ENCODE data around the gene FGF22.
"Not testable (repeated sequence)": the region's sequence is repeated elsewhere in the genome, so short reads cannot be mapped to it uniquely, and the experiment has no call there.

The FGF22 gene

DNA sequence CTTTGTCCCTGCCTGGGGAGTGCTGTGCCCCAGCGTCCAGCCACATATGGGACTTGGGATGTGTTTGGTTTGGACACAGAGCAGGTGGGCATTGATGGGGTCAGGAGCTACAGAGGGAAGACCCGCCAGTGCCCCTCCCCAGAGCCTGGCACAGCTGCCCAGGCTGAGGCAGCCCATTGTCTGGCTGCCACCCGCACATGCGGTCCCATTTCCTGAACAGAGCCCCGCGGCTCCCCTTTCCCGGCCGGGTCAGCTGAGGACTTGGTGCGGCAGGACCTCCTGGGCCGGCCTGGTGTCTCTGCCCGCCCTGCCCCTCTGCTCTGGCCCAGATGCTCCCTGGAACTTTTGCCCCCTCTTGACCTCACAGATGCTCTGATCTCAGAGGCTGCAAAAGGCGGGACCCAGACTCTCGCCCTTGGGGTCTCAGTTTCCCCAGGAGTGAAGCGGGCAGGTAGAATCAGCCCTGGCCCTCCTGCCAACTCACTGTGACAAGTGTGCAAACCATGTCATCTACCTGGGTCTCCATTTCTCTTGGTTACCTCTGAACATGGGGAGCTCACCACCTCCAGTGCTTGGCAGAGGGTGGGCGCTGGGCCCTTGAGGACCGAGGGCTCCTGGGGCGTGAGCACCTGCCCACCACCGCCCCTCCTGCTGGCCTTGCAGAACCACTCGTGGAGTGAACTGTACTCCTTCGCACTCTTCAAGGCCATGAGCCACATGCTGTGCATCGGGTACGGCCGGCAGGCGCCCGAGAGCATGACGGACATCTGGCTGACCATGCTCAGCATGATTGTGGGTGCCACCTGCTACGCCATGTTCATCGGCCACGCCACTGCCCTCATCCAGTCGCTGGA lies 32.2 kb upstream of the FGF22 start:
- in situ Hi-C loops (cut with MboI; ENCODE audit: low sequenced_read_pairs), result no loop called here

DNA sequence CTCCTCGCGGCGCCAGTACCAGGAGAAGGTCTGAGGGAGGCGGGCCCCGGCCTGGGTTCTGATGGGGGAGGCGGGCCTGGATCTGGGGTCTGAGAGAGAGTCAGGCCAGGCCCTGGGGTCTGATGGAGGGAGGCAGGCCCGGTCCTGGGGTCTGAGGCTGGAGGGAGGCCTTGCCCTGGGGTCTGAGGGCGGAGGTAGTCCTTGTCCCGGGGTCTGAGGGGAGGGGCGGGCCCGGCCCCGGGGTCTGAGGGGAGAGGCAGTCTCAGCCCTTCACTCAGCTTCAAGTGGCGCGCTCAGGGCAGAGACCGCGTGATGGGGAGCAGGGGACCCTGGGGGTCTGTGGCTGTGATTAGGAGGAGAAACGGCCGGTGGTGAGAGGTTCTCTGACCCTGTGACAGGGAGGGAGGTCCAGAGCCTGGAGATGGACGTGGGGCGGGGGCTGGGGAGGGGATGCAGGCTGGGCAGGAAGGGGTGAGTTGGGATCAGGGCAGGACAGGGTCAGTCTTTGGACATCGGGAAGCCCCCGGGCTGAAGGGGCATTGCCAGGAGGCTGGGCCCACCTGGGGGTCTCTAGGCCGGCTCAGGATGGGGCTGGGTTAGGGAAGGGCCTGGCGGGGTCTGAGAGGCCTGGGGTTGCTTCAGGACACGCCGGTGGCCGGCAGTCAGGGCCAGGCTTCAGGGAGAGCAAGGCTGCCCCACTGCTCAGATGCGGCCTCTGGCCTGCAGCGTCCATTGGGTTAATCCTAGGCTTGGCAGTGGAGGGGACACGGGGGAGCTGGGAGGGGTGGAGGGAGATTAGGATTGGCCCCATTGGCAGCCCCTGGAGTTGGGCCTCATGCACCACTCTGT lies 31.3 kb upstream of the FGF22 start:
- in situ Hi-C loops (cut with MboI; ENCODE audit: low sequenced_read_pairs), result no loop called here

DNA sequence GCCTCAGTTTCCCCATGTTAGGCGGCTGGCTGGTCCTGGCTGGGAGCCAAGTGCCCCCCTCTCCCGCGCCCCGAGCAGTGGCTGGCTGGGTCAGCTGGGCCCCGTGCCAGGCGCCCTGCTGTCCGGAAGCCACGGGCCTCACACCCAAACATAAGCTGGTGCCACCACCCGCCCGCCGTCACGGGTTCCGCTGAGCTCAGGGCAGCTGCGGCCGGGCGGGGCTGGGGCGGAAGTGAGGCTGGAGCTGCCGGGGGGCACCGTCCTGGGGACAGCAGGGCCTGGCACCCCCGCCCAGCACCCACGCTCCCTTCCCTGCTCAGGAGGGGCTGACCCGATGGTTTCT lies 30.7 kb upstream of the FGF22 start:
- in situ Hi-C loops (cut with MboI; ENCODE audit: low sequenced_read_pairs), result no loop called here

DNA sequence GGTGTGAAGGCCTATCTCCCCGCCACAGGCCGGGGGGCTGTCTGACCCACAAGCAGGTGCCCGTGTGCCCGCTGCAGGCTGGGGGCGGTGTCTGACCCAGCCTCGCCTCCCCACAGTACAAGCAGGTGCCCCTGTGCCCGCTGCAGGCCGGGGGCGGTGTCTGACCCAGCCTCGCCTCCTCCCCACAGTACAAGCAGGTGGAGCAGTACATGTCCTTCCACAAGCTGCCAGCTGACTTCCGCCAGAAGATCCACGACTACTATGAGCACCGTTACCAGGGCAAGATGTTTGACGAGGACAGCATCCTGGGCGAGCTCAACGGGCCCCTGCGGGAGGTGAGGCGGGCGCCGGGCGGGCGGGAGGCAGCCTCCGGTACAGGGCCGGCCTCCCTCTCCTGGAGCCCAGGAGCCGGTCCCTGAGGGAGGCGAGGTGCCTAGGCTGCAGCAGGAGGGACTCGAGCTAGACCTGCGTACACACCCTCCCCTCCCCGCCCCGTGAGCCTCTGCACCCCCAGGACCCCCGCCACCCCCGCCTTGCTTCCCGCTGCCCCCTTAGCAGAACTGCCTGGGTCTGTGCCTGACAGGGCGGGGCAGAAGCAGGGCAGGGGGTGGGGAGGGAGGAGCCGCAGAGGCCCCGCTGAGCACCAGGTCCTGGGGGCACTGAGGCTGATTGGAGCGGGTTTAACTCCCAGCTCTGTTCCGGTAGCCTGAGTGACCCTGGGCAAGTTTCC lies 29.4 kb upstream of the FGF22 start:
- in situ Hi-C loops (cut with MboI; ENCODE audit: low sequenced_read_pairs), result no loop called here

DNA sequence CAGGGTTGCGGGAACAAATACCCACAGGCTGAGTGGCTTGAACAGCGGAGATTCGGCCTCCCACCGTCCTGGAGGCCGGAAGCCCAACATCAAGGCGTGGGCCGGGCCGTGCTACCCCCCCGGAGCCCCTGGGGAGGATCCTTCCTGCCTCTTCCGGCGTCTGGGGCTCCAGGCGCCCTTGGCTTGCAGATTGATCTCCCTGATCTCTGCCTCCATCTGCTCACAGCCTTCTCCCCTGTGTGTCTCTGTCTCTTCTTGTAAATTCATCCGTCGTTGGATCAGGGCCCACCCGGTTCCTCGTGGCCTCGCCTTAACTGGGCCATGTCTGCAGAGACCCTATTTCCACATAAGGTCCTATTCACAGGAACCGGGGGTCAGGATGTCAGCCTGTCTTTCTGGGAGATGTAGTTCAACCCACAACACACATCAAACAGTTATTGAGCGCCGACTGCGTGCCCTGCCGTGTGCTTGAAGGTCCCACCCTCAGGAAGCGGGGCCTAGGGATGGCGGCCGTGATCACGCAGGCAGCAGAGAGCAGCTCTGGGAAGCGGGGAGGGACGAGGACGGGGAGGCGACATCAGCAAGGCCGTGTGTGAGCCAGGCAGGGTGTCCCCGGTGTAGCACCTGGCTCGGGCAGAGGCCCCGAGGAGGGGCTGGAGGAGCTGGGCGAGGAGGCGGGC lies 28.7 kb upstream of the FGF22 start:
- in situ Hi-C loops (cut with MboI; ENCODE audit: low sequenced_read_pairs), result no loop called here

DNA sequence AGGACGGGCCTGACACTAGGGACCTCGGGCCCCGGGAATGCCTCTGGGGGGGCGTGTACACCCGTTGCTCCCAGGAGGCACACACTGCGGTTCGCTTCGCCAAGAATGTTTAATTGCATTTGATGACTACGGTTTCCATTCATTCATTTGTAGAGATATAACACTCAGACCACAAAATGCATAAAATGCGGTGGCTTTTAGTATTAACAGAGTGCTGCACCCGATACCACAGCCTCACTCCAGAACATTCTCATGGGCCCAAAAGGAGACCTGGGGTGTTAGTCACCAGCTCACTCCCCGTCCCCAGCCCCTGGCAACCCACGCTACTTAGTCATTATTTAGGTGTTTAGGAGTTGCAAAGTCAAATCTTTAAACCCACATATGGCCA lies 28.2 kb upstream of the FGF22 start:
- in situ Hi-C loops (cut with MboI; ENCODE audit: low sequenced_read_pairs), result no loop called here

DNA sequence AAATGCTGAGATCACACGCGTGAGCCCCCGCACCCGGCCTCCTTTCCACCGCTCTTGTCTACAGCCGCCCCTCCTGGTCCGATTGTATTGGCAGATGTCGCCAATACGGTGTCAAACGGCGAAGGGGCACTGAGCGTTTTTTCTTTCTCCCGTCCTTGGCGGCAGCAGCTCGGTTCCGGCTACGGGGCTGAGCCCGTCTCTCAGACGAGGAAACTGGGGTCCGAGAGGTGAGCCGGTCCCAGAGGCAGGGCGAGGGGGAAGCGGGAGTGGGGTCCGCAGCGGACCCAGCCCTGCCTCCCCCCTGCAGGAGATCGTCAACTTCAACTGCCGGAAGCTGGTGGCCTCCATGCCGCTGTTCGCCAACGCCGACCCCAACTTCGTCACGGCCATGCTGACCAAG lies 26.7 kb upstream of the FGF22 start:
- in situ Hi-C loops (cut with MboI; ENCODE audit: low sequenced_read_pairs), result no loop called here

DNA sequence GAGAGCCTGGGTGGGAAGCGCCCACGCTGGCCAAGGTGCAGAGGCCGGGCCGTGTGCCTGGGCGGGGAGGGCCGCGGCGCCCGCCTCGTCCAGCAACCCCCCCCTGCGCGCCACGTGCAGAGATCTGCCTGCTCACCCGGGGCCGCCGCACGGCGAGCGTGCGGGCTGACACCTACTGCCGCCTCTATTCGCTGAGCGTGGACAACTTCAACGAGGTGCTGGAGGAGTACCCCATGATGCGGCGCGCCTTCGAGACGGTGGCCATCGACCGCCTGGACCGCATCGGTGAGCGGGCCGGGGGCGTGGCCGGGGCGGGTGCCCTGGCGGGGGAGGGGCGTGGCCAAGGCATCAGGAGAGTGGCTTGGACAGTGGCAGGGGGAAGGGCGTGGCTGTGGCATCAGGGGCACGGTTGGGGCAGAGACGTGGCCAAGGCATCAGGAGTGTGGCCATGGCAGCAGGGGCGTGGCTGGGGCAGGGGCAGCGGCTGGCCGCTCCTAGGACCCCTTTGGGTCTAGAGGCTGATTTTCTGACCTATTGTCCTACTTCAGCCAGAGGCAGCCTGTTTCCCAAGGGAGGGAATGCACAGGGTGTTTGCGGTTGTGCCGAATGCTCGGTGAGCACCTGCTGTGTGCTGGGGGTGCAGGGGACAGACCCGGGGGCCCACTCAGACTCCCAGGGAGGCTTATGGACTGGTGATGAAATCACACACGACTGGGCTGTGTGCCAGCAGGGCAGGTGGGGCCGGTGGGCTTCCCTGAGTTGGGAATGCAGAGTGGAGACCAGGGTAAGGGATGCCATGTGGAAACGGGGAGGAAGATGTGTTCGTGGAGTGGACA lies 25.7 kb upstream of the FGF22 start:
- in situ Hi-C loops (cut with MboI; ENCODE audit: low sequenced_read_pairs), result no loop called here

DNA sequence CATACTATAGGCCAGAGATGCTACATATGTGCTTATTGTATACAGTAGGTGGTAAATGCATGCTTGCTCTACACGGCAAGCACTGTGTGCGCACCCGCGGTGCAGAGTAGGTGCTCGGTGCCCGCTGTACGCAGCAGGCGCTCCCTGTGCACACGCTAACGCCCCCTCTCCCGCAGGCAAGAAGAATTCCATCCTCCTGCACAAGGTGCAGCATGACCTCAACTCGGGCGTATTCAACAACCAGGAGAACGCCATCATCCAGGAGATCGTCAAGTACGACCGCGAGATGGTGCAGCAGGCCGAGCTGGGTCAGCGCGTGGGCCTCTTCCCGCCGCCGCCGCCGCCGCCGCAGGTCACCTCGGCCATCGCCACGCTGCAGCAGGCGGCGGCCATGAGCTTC lies 24.1 kb upstream of the FGF22 start:
- in situ Hi-C loops (cut with MboI; ENCODE audit: low sequenced_read_pairs), result no loop called here

DNA sequence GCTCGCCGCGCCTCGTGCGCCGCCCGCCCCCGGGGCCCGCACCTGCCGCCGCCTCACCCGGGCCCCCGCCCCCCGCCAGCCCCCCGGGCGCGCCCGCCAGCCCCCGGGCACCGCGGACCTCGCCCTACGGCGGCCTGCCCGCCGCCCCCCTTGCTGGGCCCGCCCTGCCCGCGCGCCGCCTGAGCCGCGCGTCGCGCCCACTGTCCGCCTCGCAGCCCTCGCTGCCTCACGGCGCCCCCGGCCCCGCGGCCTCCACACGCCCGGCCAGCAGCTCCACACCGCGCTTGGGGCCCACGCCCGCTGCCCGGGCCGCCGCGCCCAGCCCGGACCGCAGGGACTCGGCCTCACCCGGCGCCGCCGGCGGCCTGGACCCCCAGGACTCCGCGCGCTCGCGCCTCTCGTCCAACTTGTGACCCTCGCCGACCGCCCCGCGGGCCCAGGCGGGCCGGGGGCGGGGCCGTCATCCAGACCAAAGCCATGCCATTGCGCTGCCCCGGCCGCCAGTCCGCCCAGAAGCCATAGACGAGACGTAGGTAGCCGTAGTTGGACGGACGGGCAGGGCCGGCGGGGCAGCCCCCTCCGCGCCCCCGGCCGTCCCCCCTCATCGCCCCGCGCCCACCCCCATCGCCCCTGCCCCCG lies 23.5 kb upstream of the FGF22 start:
- in situ Hi-C loops (cut with MboI; ENCODE audit: low sequenced_read_pairs), result no loop called here

DNA sequence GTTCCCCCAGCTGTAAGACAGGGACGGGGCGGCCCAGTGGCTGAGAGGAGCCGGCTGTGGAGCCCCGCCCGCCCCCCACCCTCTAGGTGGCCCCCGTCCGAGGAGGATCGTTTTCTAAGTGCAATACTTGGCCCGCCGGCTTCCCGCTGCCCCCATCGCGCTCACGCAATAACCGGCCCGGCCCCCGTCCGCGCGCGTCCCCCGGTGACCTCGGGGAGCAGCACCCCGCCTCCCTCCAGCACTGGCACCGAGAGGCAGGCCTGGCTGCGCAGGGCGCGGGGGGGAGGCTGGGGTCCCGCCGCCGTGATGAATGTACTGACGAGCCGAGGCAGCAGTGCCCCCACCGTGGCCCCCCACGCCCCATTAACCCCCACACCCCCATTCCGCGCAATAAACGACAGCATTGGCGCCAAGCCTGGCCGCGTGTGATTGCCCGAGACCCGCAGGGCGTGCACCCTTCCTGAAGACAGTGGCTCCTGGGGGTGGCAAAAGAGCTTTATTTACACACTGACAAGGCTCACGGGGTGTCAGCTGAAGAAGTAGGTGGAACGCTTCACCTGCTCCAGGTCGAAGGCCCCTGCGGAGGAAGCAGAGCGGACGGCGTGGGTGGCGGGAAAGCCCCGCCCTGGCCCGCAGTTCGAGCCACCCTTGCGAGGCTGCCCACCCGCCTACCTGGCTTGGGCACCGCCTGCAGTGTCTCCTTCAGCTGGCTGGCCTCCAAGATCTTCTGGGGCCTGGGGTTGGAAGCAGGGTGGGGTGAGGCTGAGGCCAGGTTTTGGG lies 22.7 kb upstream of the FGF22 start:
- in situ Hi-C loops (cut with MboI; ENCODE audit: low sequenced_read_pairs), result no loop called here

DNA sequence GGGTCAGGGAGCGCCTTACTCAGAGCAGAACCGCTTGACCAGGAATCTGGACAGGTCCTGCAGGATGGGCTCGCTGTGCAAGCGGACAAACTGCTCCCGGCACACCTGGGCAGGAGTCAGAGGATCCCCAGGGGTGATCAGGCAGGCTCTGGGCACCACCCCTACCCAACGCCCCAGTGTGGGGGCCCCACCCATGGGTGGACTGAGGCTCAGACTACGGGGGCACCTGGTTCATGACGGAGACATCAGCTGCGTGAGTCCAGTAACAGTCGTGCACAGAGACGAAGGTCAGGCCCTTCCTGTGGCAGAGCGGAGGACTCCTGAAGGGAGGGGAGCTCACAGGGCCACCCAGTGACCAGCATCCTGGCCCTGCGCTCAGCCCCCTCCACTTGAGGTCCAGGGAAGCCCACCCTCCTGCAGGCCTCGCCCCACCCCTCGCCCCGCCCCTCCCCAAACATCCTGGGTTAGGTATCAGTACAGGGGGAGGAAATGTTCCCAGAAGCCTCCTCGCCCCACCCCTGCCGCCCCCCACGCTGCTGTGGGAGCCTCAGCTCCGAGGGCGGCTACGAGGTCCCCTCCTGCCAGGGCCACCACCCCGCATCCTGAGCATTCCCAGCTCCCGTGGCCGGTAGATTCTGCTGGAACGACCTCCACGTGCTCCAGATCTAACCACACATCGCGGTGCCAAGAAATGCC lies 22.0 kb upstream of the FGF22 start:
- in situ Hi-C loops (cut with MboI; ENCODE audit: low sequenced_read_pairs), result no loop called here

DNA sequence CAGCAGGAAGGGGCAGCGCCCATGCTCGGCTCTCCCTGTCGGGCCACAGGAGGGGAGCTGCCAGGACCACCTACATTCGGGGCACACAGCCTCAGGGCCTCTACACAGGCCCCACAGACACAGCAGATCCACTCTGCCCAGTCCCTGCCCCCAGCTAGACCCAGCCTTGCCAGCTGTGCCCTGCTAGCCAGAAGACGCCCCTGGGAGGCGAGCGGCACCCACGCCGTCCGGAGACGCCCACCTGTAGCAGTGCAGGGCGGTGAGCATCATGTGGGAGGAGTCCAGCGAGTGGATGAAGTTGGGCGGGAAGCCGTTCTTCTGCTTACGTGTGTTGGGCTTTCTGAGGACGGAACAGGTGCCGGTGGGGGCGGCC lies 21.4 kb upstream of the FGF22 start:
- in situ Hi-C loops (cut with MboI; ENCODE audit: low sequenced_read_pairs), result no loop called here

DNA sequence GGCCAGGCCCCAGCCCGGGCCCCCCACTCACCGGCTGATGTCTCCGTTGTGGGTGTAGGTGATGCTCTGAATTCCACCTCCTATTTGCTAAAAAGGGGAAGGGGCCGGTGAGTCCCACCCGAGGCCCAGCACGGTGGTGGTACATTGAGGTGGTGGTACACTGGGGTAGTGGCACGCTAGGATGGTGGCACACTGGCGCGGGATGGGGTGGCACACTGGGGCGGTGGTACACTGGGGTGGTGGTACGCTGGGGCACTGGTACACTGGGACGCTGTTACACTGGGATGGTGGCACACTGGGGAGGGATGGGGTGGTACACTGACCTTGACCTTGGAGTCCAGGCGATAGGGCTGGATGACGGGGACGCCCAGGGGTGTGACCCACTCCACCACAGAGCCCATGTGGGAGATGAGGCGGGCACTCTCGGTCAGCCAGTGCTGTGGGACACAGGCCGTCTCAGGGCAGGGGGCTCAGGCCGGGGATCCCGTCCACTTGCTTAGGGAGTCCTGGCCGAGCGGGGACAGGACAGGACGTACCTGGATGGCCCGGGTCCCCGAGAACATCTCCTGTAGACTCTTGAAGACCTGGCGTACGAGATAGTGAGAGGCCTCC lies 20.9 kb upstream of the FGF22 start:
- in situ Hi-C loops (cut with MboI; ENCODE audit: low sequenced_read_pairs), result no loop called here

DNA sequence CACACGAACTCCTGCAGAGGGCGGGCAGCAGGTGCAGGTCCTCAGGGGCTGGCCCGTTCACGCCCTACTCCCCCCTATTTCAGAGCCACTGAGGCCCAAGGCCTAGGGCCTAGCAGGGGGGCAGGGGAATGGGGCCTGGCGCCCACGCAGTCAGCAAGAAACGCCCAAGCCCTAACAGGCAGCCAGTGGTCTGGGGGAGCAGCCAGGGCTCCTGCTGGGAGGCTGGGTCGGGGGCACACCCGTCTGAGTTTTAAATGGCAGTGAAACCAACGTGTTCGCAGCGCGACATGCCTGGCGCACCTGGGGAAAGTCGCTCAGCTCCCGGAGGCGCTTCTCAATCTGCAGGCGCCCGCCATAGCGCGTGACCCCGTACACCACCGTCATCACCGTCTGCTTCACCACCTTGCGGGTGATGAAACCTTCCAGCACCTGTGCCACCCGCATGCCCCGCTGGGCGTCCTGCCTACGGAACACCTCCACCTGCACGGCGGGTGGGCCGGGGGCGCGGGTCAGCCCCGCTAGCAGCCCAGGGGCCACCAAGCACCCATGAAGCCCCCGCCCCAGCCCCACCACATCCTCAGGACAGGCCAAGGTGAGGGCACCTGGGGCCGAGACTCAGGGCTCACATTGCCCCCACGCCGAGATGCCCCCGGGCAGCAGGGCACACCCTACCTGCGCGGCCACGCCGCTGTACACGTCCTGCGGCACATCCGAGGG lies 20.2 kb upstream of the FGF22 start:
- in situ Hi-C loops (cut with MboI; ENCODE audit: low sequenced_read_pairs), result no loop called here

DNA sequence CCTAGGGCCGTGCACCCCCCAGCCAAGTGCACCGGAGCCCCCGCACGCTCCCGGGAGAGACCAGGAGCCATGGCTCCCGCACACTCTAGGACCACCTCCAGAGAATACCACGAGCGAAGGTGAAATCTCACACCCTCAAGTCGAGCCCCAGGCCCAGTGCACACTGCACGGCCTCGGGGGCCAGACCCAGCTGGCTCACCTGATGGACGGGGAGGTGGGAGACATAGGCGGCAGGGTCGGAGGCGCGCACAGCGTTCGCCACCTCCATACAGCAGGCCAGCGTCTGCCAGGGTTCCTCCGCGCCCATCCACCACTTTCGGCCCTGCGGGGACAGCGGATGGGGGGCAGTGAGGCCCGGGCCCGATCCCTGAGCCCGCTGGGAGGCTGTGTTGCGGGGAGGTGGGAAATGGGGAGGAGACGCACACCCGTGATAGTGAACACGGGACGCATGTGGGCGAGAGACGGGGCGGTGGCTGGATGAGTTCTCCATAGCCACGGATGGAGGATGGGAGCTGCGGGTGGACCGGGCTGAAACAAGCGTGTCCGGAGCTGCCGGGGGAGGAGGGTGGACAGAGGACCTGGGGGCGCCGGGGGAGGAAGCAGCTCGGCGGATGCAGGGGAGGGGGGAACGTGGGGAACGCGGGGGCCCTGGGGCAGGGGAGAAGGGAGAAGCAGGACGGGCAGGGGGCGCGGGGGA lies 19.4 kb upstream of the FGF22 start:
- in situ Hi-C loops (cut with MboI; ENCODE audit: low sequenced_read_pairs), result no loop called here

DNA sequence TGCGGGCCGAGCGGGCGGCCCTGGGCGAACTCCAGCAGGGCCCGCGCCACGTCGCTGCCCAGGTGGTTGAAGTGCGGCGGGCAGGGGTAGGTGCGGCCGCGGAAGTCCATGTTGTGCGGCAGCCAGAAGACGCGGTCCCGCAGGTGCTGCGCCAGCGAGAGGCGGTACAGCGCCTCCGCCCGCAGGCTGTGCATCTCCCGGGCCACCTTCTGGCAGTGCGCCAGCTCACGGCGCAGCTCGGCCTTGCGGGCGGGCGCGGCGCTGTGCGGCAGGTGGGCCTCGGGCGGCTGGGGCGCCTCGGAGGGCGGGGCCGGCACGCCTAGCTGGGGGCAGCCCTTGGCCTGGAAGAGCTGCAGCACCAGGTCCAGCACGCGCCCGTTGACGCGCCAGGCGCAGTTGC lies 18.5 kb upstream of the FGF22 start:
- in situ Hi-C loops (cut with MboI; ENCODE audit: low sequenced_read_pairs), result not testable (repeated sequence)

All from HL-60/S4 (cell line).